PFSK-1 (cell line): ENCODE results near the gene RPS29.

Source experiments
- FOXP2 ChIP-seq: optimal IDR thresholded peaks from 2 replicates; pipeline ENCODE3; 2011; ENCODE audit warnings: borderline replicate concordance, control low read depth, inconsistent platforms; ENCODE audit not compliant: insufficient read depth; ENCODE audit errors: extremely low read length, extremely low read depth
- POLR2AphosphoS5 ChIP-seq: IDR thresholded peaks from 2 replicates; pipeline ENCODE4 v1.6.1; 2012; ENCODE audit warnings: low read depth, mild to moderate bottlenecking, control low read depth, low read length, moderate library complexity
- SIN3A ChIP-seq: IDR thresholded peaks from 2 replicates; pipeline ENCODE4 v1.6.1; 2012; ENCODE audit warnings: mild to moderate bottlenecking, low read length, moderate library complexity, borderline replicate concordance; ENCODE audit not compliant: insufficient read depth
- TAF1 ChIP-seq: IDR thresholded peaks from 2 replicates; pipeline ENCODE4 v1.6.1; 2012; ENCODE audit warnings: low read length, control low read depth, borderline replicate concordance; ENCODE audit not compliant: insufficient read depth
- TF ChIP-seq, protein P1 (sequence below), 2 experiments: IDR thresholded peaks; 2 replicates each; pipeline versions ENCODE4 v1.6.1 to v1.8.0; 2011 to 2012; ENCODE audit warnings: low read depth in 2 of 2, low read length in 2 of 2, control low read depth in 1 of 2, inconsistent platforms in 1 of 2, mild to moderate bottlenecking in 1 of 2, moderate library complexity in 1 of 2; ENCODE audit not compliant: insufficient read depth in 1 of 2

The RPS29 gene

DNA sequence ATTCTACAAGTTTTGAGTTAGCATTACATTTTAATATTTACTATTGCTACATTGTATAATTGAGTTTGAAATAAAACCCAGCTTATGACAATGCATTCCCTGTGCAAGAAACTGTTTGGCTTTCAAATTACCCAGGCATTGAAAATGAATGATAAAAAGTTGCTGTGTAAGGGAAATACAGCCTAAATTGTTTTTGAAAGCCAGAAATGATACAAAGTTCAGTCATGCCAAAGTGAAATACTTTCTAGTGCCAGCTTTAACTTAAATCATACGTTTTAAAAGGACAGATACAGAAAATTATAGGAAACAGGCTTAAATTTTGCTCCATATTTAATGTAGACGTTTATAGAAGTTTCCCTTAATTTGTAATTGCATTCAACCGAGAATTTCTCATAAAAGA lies 37.2 kb upstream of the RPS29 start:
- TF ChIP-seq FOXP2: no peak
- TF ChIP-seq, protein P1, sequence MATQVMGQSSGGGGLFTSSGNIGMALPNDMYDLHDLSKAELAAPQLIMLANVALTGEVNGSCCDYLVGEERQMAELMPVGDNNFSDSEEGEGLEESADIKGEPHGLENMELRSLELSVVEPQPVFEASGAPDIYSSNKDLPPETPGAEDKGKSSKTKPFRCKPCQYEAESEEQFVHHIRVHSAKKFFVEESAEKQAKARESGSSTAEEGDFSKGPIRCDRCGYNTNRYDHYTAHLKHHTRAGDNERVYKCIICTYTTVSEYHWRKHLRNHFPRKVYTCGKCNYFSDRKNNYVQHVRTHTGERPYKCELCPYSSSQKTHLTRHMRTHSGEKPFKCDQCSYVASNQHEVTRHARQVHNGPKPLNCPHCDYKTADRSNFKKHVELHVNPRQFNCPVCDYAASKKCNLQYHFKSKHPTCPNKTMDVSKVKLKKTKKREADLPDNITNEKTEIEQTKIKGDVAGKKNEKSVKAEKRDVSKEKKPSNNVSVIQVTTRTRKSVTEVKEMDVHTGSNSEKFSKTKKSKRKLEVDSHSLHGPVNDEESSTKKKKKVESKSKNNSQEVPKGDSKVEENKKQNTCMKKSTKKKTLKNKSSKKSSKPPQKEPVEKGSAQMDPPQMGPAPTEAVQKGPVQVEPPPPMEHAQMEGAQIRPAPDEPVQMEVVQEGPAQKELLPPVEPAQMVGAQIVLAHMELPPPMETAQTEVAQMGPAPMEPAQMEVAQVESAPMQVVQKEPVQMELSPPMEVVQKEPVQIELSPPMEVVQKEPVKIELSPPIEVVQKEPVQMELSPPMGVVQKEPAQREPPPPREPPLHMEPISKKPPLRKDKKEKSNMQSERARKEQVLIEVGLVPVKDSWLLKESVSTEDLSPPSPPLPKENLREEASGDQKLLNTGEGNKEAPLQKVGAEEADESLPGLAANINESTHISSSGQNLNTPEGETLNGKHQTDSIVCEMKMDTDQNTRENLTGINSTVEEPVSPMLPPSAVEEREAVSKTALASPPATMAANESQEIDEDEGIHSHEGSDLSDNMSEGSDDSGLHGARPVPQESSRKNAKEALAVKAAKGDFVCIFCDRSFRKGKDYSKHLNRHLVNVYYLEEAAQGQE (IDR thresholded peaks at IDR 0.05; ENCODE audit: insufficient read depth in 1 of 2, low read depth in 2 of 2, low read length in 2 of 2): no peak
- TF ChIP-seq POLR2AphosphoS5: no peak
- no peak for TF ChIP-seq SIN3A
- TF ChIP-seq TAF1: no peak

GRCh38 chr14:49622022-49622607 lies 35.9 kb upstream of the RPS29 start:
- TF ChIP-seq TAF1 (no peak), POLR2AphosphoS5 (no peak), SIN3A (no peak), FOXP2 (no peak)
- TF ChIP-seq, protein P1 (IDR thresholded peaks at IDR 0.05; ENCODE audit: insufficient read depth in 1 of 2, low read depth in 2 of 2, low read length in 2 of 2): no peak

DNA sequence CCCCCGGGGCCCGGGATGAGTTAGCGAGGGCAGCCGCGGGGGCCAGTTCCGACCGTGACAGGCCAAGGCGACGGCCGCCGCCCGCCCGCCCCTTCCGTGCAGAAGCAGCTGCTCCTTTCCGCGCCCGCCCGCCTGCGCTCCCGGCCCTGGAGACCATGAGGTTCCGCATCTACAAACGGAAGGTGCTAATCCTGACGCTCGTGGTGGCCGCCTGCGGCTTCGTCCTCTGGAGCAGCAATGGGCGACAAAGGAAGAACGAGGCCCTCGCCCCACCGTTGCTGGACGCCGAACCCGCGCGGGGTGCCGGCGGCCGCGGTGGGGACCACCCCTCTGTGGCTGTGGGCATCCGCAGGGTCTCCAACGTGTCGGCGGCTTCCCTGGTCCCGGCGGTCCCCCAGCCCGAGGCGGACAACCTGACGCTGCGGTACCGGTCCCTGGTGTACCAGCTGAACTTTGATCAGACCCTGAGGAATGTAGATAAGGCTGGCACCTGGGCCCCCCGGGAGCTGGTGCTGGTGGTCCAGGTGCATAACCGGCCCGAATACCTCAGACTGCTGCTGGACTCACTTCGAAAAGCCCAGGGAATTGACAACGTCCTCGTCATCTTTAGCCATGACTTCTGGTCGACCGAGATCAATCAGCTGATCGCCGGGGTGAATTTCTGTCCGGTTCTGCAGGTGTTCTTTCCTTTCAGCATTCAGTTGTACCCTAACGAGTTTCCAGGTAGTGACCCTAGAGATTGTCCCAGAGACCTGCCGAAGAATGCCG lies 35.1 kb upstream of the RPS29 start:
- TF ChIP-seq FOXP2: no peak
- TF ChIP-seq SIN3A: no peak

DNA sequence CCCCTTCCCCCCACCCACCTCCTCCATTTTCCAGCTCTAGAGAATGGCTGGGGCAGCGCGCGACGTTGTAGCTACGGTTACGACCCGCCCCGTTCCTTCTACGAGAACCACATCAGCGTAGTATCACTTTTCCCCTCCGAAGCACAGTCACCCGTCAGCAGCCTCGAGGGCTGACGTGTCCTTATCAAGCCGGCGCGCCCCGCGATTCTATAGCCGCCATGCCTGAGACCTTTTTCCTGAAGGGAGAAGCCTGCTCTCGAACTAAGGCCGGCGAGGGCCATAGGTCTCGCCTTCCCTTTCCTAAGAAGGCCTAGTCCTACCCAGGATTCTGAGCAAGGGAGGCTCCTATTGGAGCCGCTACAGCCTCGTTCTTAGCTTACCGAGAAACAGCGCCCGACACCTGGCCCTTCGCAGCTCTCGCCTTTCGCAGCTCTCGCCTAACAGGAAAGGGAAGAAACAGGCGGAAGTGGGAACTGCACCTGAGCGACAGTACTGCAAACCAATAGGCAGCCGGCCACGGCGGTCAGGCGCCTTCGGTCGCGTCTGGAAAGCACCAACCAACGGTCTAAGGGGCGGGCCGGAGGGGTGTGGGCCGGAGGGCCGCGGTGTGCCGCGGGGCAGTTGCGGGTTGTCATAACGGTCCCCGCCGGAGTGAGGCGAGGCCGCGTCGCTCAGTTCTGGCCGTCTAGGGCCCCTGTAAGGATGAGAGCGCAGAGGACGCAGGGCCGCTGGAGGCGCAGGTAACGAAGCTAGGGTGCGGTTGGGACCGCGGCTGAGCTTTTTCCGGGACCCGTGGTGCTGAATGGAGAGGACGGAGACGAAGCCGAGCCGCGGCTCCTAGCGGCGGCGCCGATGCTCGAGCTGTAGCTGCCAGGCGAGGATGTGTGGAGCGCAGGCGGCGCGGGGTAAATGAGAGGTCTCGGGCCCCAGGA lies 34.3 kb upstream of the RPS29 start, which contains the start of the genes MGAT2 and RPL36AL:
Gene MGAT2, plus strand, starts transcription at position 618 of the 932 bp plus-strand sequence. CDS start 470 bp downstream, outside the sequence.
Gene RPL36AL, minus strand, starts transcription at position 445 of the 932 bp plus-strand sequence. CDS start 1,522 bp downstream, outside the sequence.
- TF ChIP-seq SIN3A (0 out of 2 replicates have a peak, but pooled peaks have one; percentile 73), FOXP2 (peak; percentile 58), POLR2AphosphoS5 (peak; percentile 91), TAF1 (peak; percentile 92)
- TF ChIP-seq, protein P1 (IDR thresholded peaks at IDR 0.05; ENCODE audit: insufficient read depth in 1 of 2, low read depth in 2 of 2, low read length in 2 of 2): peak in 1 of 2 experiments; percentile 43; a peak in 1 of 4 replicates

GRCh38 chr14:49619730-49620129 lies 33.5 kb upstream of the RPS29 start:
- TF ChIP-seq, protein P1 (IDR thresholded peaks at IDR 0.05; ENCODE audit: insufficient read depth in 1 of 2, low read depth in 2 of 2, low read length in 2 of 2): no peak
- TF ChIP-seq POLR2AphosphoS5 (no peak), TAF1 (no peak), FOXP2 (no peak), SIN3A (no peak)
